Esophagus squamous epithelium (tissue), 5 donors: ENCODE measurements around the gene ATP5IF1. TPM values are rescaled to one million over a fixed set of nuclear protein-coding genes. Genes with fewer than 3 reads are reported as not detected.

ENCODE experiments used
- DNase-seq: peaks from one replicate; lab custom pipeline; 2025; lab: John Stamatoyannopoulos, UW
- H3K27ac ChIP-seq, 4 donors: fragments of 200-600 bp; sonication (generic); one replicate each; pipeline ENCODE4 v1.5.1; 2016 to 2019; ENCODE audit warnings: mild to moderate bottlenecking in 1 of 4
- H3K27me3 ChIP-seq, 4 donors: fragments of 200-600 bp; sonication (generic); 1 replicate in 3 of 4; 2 replicates in 1 of 4; pipeline versions ENCODE4 v1.5.1 to v1.6.0; 2017 to 2021; ENCODE audit warnings: antibody characterized with exemption in 1 of 4
- H3K36me3 ChIP-seq, 3 donors: fragments of 200-600 bp; sonication (generic); one replicate each; pipeline ENCODE4 v1.5.1; 2016 to 2019
- H3K4me1 ChIP-seq, 3 donors: fragments of 200-600 bp; sonication (generic); one replicate each; pipeline ENCODE4 v1.5.1; 2017 to 2019
- H3K4me3 ChIP-seq, 4 donors: fragments of 200-600 bp; sonication (generic); 1 replicate in 3 of 4; 2 replicates in 1 of 4; pipeline ENCODE4 v1.5.1; 2016 to 2019; ENCODE audit warnings: mild to moderate bottlenecking in 2 of 4, moderate library complexity in 1 of 4
- H3K9me3 ChIP-seq, 3 donors: fragments of 200-600 bp; sonication (generic); one replicate each; pipeline ENCODE4 v1.5.1; 2016 to 2019
- POLR2A ChIP-seq, 4 donors: fragments of 450-650 bp; IDR thresholded peaks; one replicate each; pipeline ENCODE4 v1.6.1; 2017; ENCODE audit warnings: antibody characterized with exemption in 4 of 4, mild to moderate bottlenecking in 4 of 4, moderate library complexity in 3 of 4
- WGBS, 2 donors: methylation state at CpG; one replicate each; pipeline ENCODE4 v1.1.5; 2018; 5-methylcytosine and 5-hydroxymethylcytosine counted together
- intact Hi-C: fragments of 100-400 bp; cut with DNase I; formaldehyde crosslinking; loops from one replicate; pipeline ENCODE4 v1.15.0; 2022
- total RNA-seq, 4 donors: library from RNA; depleted of rRNA; stranded (reverse); fragments of >200 nt; gene quantifications; one replicate each; pipeline ENCODE4 v1.1.0, GENCODE V29; 2016
- TF ChIP-seq, protein P1 (sequence below), 6 experiments: fragments of 450-650 bp in 4 of 6; fragments of 200-600 bp in 2 of 6; sonication (generic) in 2 of 6; IDR thresholded peaks; one replicate each; pipeline ENCODE4 v1.5.1; 2016 to 2019; ENCODE audit warnings: antibody characterized with exemption in 6 of 6, mild to moderate bottlenecking in 4 of 6, moderate library complexity in 4 of 6
- donor health status: DM: yes; HTN: yes; CAD: no.

ATP5IF1 gene
- total RNA-seq, 4 donors from 2014 or later, result 142 to 284 (median 180) TPM

DNA sequence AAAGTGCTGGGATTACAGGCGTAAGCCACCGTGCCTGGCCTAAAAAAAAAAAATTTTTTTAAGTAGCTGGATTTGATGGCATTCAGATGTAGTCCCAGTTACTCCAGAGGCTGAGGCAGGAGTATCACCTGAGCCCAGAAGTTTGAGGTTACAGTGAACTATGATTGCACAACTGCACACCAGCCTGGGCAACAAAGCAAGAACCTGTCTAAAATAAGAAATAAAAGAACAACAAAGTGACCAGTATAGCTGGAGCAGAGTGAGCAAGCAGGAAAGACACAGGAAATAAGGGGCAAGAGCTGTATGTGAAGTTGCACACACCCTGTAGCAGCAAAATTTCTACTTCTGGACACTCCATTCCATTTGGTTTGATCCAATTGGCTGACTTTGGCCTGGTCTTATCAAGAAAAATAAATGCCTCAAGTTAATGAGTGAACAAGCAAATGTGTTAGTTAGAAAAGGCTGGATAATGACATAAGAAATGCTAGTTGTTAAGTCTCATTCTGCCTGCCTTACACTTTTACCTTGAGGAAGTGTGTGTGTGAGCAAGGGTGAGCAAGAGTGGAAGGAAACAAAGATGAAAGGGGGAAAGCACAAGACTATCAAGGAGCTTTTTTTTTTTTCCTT lies 7.9 kb downstream of the ATP5IF1 start:
- WGBS, 2 donors, result 83% methylated on average over 2 of the region's 2 CpGs; no CpG with 5 or more reads in 1 of the 2 donors
- Histone ChIP-seq H3K9me3 (no peaks in the 10 kb centered on the region), H3K36me3 (peaks cover 0 to 10% (median 0%) of the 10 kb centered on the region in 3 donors), H3K27ac (peak overlapping the region in 2 of 4 donors; percentile 3 to 27), H3K4me1 (peaks cover 21 to 73% (median 23%) of the 10 kb centered on the region in 3 donors), H3K4me3 (no peak overlapping the region), H3K27me3 (no peaks in the 10 kb centered on the region)
- no peak for TF ChIP-seq POLR2A (IDR thresholded peaks at IDR 0.05)
- TF ChIP-seq, protein P1, sequence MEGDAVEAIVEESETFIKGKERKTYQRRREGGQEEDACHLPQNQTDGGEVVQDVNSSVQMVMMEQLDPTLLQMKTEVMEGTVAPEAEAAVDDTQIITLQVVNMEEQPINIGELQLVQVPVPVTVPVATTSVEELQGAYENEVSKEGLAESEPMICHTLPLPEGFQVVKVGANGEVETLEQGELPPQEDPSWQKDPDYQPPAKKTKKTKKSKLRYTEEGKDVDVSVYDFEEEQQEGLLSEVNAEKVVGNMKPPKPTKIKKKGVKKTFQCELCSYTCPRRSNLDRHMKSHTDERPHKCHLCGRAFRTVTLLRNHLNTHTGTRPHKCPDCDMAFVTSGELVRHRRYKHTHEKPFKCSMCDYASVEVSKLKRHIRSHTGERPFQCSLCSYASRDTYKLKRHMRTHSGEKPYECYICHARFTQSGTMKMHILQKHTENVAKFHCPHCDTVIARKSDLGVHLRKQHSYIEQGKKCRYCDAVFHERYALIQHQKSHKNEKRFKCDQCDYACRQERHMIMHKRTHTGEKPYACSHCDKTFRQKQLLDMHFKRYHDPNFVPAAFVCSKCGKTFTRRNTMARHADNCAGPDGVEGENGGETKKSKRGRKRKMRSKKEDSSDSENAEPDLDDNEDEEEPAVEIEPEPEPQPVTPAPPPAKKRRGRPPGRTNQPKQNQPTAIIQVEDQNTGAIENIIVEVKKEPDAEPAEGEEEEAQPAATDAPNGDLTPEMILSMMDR (IDR thresholded peaks at IDR 0.05), result no peak
- DNase-seq, result no peak
- intact Hi-C loops, result no loop called here

- intact Hi-C loops, result no loop called here
- Histone ChIP-seq H3K27me3 (no peaks in the 10 kb centered on the region), H3K9me3 (no peaks in the 10 kb centered on the region), H3K27ac (no peak overlapping the region), H3K4me3 (no peak overlapping the region), H3K4me1 (peaks cover 28 to 81% (median 32%) of the 10 kb centered on the region in 3 donors), H3K36me3 (peaks cover 0 to 9% (median 0%) of the 10 kb centered on the region in 3 donors)
- no peak for DNase-seq
- no peak for TF ChIP-seq POLR2A (IDR thresholded peaks at IDR 0.05)
- TF ChIP-seq, protein P1 (IDR thresholded peaks at IDR 0.05), result no peak
- WGBS, 2 donors, result 79 to 87% methylated on average over 13 of the region's 13 CpGs
Measured at GRCh38 chr1:28244549-28245251, 8.8 kb downstream of the ATP5IF1 start.

DNA sequence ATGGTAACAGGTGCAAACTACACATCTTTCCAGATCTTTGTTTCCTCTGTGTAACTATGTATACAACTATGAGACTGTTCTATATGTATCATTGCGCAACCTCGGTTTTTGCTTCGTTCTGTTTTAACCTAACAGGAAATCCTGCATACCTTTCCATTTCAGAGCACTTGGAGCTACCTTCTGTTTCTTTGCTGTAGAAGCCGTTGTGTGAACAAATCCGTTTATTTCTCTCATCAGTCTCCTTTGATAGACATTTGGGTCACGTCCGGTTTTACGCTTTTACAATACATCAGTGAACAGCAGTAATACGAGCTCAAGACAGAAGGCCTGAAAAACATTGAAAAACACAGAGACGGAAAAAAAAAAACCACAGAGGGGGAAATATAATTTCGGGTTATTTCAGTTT lies 10.5 kb downstream of the ATP5IF1 start:
- intact Hi-C loops, result no loop called here
- Histone ChIP-seq H3K27me3 (no peaks in the 10 kb centered on the region), H3K4me3 (peak overlapping the region; percentile 49 to 70 (median 62)), H3K27ac (peak overlapping the region; percentile 85 to 91 (median 89)), H3K9me3 (no peaks in the 10 kb centered on the region), H3K4me1 (peaks cover 32 to 93% (median 42%) of the 10 kb centered on the region in 3 donors), H3K36me3 (no peaks in the 10 kb centered on the region)
- no peak for DNase-seq
- TF ChIP-seq, protein P1 (IDR thresholded peaks at IDR 0.05), result no peak
- no peak for TF ChIP-seq POLR2A (IDR thresholded peaks at IDR 0.05)
- WGBS, 2 donors, result 1 to 2% methylated on average over 11 of the region's 11 CpGs

DNA sequence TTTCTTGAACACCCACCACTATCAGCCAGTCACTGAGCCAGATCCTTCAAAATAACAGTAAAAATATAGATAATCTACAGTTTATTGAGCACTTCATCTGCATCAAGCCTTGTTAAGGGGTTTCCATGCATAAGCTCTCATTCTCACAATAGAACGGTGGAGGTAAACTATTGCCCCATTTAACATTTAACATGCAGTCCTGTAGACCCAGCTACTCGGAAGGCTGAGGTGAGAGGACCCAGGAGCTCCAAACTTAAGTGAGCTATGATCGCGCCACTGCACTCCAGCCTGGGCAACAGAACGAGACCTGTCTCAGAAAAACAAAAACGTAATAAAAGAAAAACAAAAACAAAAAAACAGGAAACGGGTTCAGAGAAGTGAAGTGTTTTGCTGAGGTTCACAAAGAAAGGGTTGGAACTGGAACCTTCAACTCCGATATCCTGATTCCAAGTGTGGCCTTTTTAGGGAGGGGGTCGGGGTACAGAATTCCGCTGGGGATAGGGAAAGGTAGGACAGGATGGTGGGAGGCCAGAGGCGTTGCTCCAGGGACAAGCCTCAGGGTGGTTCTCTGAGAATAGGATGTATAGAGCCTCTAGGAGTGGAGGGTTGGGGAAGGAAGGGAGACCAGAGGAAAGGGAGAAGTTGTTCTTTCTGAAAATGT lies 11.8 kb downstream of the ATP5IF1 start:
- Histone ChIP-seq H3K27ac (peak overlapping the region; percentile 85 to 91 (median 88)), H3K27me3 (no peaks in the 10 kb centered on the region), H3K4me3 (peak overlapping the region in 3 of 4 donors; percentile 60 to 70 (median 63)), H3K9me3 (no peaks in the 10 kb centered on the region), H3K36me3 (no peaks in the 10 kb centered on the region), H3K4me1 (peaks cover 32 to 89% (median 42%) of the 10 kb centered on the region in 3 donors)
- intact Hi-C loops, result no loop called here
- WGBS, 2 donors, result 43 to 48% methylated on average over 11 of the region's 11 CpGs
- DNase-seq, result no peak
- no peak for TF ChIP-seq POLR2A (IDR thresholded peaks at IDR 0.05)
- TF ChIP-seq, protein P1 (IDR thresholded peaks at IDR 0.05), result no peak
